Measurements from ENCODE around the gene LCNL1.
A peak's percentile ranks its signal among the peaks of the same experiment; 100 is the strongest.
"Not testable (repeated sequence)": the region's sequence is repeated elsewhere in the genome, so short reads cannot be mapped to it uniquely, and the experiment has no call there.

LCNL1 gene

GRCh38 chr9:137028263-137029057 is 45.7 kb downstream of the LCNL1 start:
- DNase-seq = peak; percentile 36 to 50

DNA sequence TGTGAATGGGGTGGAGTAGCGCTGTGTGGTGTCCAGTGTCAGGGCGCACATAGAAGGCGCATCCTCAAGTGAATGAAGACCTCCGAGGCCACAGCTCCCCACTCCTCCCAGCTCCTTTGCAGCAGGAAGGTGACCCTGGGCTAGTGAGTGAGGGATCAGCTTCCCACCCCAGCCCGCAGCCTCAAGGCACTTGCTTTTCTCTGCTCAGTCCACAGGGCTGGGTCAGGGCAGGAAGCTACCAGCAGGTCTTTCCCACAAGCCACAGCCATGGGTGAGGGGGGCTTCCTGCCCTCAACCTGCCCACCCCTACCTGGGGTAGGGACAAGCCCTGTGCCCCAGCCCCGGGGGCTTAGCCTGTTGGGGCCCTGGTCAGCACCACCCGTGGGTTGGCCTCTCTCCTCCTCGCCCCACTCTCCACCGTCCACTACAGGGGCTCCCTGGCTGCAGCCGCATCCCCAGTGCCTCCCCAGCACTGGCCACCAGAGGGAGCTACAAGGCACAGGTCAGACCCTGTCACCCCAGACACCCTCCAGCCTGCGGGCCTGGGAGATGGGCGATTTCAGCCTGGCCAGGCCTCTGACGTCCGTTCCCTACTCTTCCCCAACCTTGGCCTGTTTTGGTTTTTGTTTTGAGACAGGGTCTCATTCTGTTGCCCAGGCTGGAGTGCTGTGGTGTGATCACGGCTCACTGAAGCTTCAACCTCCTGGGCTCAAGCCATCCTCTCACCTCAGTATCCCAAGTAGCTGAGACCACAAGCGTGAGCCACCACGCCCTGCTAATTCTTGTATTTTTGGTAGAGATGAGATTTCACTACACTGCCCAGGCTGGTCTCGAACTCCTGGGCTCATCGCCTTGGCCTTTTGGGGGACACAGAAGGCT is 46.5 kb downstream of the LCNL1 start:
- DNase-seq = peak; percentile 55 to 87

DNA sequence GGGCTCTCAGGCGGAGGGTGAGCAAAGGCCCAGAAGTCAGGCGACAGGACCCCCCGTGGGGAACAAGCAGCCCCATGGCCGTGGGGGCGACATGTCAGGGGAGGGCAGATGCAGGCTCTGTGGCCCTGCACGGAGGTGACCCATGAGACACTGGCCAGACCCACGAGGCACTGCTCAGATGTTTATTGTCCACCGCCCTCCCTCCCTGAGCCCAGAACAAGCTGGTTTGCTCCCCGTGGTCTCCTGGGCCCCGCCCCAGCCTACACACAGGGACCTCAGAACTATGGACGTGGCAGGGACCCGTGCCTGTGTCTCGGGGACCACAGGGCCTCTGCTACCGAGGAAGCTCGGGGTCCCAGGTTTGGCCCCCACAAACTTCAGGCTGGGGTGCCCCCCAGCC is 47.2 kb downstream of the LCNL1 start:
- no peak for DNase-seq

DNA sequence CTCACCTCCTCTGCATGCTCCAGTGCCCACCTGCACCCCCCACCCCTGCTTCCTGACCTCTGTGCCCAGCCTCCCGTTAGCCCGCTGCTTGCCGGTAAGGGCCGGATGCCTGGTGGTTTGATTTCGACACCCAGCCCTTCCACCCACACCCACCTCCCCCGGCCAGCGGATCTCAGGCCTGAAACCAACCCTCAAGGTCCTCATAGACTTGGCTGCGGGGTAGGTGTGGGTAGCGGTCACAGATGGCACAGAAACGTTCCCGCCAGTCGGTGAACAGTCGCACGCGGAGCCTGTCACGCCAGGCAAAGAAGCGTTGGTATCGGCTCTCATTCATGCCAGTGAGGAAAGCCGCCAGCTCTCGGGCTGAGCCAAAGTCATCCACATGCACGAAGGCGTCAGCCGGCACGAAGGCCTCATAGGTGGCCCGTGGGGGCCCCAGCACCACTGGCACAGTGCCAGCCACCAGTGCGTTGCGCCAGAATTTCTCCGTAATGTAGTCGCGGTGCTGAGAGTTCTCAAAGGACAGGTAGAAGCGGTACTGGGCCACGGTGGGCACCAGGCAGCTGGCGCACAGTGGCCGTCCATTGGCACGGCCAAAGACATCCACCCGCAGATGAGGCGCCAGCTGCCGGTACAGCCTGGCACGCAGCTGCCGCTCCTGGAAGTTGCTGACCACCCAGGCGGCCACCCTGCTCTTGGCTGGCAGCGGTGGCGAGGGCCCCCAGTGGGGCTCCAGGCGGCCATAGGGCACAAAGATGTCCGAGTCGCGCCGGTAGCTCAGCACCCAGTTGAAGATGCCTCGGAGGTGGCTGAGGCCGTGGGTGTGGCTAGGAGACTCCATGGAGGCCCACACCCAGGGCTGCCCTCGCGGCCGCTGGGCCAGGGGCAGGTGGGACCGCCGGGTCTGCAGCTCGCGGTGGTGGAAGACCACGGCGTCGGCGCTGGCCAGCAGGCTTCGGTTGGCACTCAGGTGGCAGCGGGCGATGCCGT is 48.0 kb downstream of the LCNL1 start:
- peak; percentile 45 to 62 for DNase-seq

DNA sequence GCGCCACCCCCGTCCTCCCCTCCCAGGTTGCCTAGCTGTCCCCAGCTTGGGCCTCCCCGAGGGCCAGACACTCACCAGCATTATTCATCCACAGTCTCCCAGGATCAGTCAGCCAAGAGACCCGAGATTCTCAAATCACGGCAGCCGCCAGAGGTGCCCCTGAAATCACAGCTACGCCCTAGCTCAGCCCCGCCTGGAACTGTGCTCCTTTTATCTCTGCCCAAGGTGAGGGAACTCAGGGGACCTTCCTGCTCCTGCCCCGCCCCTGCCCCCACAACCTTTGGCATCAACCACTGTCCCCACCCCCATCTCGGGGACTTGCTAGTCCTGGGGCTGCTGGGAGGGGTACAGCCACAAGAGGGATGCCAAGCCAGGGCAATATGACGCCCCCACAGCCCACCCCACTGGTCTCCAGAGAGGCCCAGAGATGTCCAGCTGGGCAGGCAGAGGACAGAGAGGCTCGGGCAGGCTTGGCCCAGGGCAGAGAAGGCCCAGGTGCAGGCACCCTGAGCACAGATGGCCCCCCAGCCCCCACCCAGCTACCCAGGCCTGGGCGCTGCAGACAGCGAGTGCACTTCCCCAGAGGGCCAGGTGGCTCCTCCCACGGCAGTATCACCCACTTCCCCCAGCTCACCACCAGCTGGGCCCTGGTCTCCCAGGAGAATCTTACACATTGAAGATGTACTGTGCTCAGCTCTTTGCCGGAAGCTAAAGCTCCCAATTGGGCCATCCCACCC is 49.3 kb downstream of the LCNL1 start, which contains the start of gene FUT7:
FUT7 (minus strand) TSS at position 185 of the 737 bp plus-strand sequence; CDS start at position 88, 97 bp downstream.
- no peak for DNase-seq

- DNase-seq = peak; percentile 86
Observed at GRCh38 chr9:137032858-137033257, 50.1 kb downstream of the LCNL1 start.

GRCh38 chr9:137033481-137033880 is 50.7 kb downstream of the LCNL1 start:
- DNase-seq = not testable (repeated sequence)

DNA sequence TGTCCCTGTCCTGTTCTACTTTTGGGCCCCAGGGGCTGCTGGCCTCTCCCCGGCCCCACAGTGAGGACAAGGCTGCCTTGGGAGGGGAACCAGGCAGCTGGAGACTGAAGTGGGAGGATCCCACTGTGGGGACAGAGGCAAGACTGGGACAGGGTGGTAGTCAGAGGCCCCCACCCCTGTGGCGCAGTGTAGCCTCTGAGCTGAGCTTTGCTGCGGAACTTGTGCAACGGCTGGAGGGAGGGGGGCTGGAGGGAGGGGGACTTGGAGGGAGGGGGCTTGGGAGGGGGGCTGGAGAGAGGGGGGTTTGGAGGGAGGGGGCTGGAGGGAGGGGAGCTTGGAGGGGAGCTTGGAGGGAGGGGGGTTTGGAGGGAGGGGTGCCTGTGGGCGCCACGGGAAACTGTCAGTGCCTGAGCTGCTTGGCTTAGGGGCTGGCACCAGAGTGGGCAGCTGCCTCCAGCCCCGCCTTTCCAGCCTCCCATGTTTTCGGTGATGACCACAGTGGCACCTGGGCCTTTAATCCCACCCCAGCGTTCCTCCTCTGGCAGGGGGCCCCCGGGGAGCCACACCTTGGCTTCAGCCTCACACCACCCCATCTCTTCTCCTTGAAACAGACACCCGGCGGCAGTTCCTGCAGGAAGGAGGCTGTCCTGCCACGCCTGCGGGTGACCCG is 51.4 kb downstream of the LCNL1 start:
- peak in 1 of 2 donors; percentile 24 for DNase-seq

DNA sequence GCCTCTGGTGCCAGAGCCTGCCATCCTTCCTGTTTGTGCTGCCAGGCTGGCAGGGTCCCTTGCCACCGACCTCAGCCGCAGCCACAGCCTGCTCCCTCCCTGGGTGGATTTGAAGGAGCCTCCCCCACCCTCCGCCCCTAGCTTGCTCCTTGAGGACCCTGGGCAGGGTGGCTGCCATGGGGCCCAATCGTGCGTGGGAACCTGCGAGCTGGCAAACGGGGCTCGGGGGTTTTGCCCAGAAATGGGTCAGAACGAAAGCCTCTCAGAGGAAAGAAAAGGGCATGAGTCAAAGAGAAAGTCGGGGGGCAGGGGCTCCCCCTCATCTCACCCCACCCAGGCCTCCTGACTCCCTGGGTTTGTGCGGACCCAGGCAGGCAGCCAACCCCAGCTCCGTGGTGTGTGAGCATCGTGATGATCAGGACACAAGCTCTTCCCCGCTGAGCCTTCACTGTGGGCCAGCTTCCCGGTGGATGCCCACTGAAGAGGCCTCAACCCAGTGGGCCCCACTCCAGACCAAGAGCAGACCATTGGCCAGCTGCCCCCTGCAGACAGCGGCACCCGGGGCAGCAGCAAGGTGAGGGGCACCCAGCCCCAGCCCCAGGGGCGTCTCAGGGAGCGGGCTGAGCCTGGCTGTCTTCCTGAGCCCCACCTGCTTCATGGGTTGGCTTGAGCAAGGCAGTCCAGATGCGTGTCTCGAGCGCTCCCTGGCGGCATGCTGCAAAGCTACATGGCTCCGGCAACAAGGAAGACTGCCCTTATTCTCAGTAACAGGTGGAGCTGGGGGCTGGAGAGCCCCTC is 52.1 kb downstream of the LCNL1 start:
- DNase-seq = peak; percentile 59 to 85
